GM19043 (cell line): ENCODE measurements around the gene PPM1M.

Source experiments
- ATAC-seq: cut with Tn5 transposase; IDR thresholded peaks from one replicate; pipeline ENCODE4 v1.9.1; 2021; ENCODE audit warnings: low read depth; ENCODE audit not compliant: unreplicated experiment

PPM1M gene

GRCh38 chr3:52213901-52214300 lies 31.7 kb upstream of the PPM1M start:
- no peak for ATAC-seq

DNA sequence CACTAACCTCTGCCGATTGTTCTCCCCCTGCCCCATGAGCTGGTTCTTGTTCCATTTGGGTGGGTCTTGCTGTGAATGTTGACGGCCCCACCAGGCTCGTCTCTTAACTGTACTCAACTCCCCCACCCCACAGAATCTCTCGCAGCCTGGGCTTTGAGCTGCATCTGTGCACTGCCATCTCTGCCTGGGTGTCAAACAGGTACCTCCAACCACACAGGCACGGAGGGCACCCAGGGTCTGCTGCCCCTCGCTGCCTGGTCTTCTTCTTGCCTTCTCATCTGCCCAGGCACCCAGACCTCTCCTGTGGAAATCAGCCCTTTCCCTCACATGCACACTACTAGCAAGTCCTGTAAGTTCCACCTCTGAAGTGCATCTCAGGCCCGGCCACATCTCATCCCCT lies 30.2 kb upstream of the PPM1M start:
- ATAC-seq: no peak

DNA sequence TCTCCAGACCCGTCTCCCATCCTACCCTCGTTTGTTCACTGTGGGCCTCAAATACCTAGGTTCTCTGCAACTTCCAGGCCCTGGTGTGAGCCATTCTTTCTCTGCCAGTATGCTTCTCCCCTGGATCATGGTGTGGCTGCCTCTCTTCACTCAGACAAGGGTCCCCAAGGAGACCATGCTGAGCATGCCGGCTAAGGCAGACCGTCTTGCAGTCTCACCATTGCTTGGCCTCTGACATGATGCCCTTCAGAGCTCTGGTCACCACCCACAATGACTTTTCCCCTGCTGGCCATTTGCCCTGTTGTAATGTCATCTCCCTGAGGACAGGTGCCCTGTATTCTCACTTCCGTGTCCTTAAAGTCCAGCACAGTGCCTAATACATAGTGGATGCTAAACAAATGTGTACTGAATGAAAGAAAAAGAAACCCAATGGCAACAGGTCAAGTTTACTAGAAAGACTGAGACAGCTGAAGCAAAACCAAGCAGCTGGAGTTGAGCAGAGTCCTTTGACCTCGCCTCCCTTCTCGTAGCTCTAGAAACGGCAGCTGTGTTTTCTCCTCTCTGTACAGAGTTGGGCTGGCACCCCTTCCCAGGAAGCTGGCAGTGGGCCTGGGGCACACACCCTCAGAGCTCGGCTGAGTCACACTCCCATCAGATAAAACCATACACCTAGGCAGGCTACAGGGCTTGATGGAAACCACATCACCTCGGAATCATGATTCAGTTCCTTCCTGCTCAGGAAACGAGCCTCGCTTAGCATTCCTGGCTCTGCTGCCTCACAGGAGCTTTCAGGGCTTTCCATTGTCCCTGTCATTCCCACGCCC lies 28.8 kb upstream of the PPM1M start:
- ATAC-seq: no peak

- ATAC-seq: no peak
These were observed 28.2 kb upstream of the PPM1M start for GRCh38 chr3:52217409-52217805.

- ATAC-seq: no peak
These were observed 27.5 kb upstream of the PPM1M start for GRCh38 chr3:52218026-52218425.

- no peak for ATAC-seq
These were observed 27.1 kb upstream of the PPM1M start for GRCh38 chr3:52218454-52218853.

DNA sequence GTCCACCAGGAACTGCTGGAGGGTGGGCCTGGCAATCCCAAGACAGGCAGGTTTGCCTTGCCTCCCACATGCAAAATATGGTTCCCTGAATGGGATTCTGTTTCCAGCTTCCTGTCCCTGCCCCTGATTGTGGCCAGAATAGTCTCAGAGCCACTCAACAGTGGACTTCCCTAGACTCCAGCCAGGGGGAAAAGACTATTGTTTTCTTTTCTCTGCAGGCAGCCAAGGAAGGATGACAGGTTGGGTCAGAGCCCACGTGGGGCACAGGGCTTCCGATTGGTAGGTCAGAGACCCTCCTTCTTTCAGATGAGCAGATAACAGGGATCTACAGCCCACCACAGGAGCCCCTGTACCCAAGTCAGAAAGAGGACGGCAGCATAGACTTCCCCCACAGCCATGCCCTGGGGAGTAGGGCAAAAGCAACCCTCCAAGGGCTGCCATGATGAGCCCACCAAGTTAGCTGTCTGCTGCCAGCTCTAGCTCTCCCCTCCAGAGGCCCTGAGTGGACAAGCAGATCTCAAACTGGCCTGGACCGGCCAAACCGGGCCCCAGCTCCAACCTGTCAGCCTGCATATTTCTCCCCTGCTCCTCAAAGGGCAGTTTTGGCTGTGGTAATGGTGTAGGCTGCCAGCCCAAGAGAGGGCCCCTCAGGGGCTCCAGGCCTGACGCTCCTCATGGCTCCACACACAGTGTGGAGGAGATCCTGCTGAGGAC lies 26.5 kb upstream of the PPM1M start:
- no peak for ATAC-seq

DNA sequence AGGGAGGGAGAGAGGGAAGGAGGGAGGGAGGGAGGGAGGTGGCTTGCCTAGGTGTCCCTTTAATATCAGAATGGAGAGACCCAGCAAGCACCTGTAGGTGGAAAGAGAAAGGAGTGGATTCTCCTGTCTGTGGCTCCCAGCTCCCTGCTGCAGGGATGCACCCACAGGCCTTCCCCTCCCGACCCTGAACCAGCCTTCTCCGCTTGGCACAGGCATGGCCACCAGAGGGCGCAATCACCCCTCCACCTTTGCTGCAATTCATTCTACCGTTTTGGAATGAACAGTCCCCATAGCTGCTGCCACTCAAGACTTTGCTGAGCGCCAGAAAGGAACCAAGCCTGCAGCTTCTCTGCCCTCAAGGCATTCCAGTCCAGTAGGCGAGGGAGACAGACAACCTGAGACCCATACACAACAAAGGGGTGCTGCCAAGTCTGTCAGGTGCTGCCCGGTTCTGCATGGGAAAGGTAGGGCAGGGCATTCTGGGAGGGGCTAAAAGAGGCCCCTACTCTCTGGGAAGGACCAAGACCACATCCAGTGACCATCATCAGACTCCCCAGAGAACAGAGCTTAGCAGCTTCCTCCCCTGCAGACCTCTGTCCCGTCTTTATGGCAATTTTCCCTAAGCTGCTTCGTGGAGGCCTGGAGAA lies 25.1 kb upstream of the PPM1M start:
- no peak for ATAC-seq

GRCh38 chr3:52221141-52221562 lies 24.4 kb upstream of the PPM1M start:
- ATAC-seq: no peak

DNA sequence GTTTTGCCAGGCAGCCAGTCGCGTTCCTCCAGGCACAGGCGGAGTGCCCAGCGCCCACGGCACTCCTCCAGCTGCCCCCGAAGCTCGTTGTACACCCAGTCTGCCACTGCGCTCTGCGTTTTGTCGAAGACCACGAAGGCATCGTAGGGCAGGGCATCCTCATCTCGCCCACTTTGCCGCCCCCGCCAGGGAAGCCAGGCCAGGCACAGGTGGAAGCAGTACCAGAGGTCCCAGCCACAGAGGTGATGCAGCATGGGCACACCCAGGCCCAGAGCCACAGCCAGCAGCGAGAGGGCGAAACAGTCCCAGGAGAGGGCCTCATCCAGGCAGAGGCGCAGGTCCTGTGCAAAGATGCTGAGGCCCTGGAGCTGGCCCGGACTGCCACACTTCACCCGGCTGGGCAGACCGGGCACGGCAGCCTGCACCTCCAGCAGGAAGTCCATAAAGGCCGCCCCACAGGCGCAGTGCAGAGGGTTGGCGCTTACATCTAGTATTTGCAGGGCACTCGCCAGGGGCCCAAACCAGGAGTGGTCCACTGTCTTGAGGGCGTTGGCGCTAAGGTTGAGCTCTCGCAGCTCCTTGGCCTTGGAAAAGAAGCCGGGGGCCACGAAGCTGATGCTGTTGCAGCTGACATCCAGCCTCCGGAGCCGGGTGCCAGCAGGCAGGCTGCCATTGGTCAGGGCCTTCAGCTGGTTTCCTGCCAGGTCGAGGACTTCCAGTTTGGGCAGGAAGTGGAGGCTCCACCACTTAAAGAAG lies 23.8 kb upstream of the PPM1M start:
- ATAC-seq: no peak

DNA sequence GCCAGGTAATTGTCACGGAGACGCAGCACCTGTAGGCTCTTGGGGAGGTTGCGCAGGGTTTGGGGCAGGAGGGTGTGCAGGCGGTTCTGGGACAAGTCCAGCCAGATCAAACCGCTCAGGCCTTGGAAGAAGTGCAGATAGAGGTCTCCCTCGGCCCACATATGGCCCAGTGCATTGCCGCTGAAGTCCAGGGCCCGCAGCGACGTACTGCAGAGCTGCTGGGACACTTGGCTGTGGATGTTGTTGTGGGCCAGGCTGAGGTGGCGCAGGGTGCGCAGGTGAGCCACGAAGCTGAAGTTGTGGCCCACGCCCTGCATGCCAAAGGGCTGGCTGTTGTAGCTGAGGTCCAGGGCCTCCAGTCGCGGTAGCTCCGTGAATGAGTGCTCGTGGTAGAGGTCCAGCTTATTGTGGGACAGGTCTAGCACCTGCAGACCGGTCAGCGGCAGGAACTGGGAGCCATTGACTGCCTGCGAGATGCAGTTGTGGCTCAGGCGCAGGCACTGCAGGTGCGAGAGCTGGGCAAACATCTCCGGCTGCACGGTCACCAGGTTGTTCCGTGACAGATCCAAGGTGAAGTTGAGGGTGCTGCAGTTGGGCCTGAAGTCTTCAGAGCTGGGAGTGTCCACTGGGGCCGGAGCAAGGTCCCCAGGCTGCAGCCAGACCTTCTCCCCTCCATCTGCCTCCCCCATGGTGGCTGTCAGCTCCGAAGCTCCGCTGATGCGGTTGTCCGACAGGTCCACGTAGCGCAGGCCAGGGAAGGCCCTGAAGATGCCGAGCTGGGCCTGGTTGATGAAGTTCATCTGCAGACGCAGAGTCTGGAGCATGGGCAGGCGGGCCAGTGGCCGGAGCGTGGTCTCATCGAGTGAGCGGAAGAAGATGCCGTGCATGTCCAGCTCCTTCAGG lies 23.0 kb upstream of the PPM1M start:
- no peak for ATAC-seq

DNA sequence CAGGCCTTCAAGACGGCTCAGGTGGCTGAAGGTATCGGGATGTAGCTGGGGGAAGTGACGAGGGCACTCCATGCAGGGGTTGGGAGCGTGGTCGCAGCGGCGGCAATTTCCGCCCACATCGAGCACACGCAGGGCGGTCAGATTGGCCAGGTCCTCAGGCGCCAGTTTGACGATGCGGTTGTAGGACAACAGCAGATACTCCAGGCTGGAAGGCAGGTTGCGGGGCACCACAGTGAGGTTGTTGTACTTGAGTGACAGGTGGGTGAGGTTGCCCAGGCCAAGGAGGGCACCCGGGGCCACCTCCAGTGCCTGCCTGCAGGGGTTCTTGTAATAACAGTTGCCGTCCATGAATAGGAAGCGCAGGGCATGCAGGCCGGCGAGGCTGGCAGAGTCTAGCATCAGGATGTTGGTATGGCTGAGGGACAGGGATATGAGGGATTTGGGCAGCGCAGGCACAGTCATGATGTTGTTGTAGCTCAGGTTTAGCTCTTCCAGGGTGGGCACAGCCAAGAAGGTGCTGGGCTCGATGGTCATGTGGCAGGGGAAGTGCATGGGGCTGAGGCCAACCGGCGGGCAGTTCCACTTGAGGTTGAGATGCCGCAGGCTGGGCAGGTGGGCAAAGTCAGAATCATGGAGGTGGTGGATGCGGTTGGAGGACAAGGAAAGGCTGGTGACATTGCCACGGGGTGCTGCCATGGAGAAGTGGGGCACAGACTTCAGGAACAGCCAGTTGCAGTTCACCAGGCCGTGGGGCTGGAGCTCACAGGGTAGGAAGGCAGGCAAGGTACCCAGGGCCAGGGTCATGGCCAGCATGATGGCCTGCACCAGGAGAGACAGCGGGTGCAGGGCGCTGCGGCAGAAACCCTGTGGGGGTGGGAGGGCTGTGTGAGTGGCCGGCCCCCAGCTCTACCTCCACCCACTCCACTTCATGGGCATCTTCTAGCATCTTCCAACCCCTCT lies 21.8 kb upstream of the PPM1M start:
- no peak for ATAC-seq

DNA sequence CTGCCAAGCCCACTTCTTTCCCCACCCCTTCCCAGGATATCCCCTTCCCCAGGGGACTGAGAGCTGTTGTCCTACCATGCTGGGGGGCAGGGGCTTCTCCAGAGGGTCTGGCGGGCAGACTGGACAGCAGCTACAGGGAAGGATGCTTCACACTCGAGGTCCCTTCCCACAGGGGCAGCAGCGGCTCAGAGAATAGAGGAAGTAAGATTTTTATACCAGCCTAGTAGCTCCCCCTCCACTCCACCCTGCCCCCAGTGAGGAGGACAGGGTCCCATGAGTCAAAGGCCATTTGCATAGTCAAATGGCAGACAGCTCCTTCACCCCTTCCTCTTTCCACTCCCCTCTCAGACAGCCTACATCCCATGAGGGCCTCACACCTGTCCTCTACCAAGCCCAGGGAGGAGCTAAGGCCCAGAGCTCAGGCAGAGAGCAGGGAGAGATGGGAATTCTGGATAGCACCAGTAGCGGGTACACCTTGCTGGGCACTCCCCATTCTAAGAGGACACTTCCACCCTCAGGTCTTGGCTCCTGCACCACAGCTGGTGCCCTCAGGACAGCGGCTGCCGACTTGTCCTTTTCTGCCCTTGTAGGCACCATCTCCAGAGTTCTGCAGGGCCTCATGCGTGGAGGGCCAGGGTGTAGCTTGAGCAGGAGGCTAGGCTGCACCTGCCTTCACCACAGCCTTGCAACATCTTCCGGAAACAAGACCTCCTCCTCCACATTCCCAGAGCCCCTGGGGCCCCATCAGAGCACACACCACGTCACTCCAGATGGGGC lies 19.9 kb upstream of the PPM1M start, which contains the start of gene TLR9:
TLR9 (minus strand) TSS at position 194 of the 777 bp plus-strand sequence; CDS start at position 78, 116 bp downstream.
- peak; percentile 76 for ATAC-seq

DNA sequence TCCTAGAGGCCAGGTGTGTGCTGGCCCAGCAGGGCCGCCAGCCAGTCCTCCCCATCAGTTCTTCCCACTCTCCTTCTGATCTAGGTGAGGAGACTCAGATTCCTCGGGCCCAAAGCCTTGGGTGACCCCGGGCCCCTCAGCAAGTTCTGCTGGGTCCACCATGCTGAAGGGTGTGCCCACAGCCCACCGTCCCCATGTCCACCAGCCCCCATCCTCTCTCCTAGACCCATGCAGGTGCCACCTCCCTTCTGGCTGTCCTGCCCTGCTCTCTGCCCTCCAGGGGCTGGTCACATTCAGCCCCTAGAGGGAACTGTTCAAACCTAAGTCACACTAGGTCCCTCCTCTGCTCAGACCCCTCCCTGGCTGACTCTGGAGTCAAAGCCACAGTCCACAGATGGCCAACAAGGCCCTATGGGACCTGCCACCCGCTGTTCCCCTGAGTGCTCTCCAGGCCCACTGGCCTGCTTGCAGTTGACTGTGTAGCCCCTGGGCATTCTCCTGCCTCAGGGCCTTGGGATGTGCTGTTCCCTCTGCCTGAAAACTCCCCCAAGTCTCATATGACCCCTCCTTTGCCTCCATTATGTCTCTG lies 19.2 kb upstream of the PPM1M start:
- peak; percentile 30 for ATAC-seq

DNA sequence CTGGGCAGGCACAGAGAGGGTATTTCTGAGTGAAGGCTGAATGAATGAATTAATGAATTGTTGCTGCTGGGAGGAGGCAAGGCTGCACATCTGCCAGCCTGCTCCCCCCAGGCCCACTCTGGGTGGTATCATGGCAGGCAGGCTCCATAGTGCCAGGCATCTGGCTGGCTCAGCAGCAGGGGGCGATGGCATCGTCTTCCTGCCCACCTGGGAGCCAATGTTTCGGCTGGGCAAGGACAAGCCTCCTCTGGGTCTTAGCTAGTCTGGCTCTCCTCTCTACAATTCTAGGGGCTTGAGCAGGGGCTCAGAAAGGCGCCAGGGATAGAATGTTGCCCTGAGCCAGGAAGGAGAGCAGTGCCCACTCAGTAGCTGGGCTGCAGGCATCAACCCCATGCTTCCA lies 18.4 kb upstream of the PPM1M start:
- ATAC-seq: no peak

- ATAC-seq: no peak
These were observed 17.8 kb upstream of the PPM1M start for GRCh38 chr3:52227766-52228165.

DNA sequence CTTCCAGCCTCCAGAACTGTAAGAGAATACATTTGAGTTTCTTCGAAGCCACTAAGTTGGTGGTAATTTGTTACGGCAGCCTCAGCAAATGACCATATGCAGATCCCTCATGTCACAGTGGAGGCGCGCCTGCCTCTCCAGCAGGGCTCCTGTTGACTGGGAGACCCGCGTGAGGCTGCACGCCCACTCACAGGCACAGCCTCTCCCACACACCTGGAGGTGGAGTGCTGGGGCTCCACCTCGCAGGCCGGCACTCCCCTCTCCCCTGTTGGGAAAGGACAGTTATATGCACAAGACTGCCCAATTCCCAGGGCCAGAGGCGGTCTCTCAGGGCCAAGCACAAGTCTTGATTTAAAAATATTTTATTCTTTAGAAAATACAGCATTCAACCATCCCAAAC lies 17.3 kb upstream of the PPM1M start:
- no peak for ATAC-seq
